ENCODE results near the gene TMEM143.

Gene TMEM143

DNA sequence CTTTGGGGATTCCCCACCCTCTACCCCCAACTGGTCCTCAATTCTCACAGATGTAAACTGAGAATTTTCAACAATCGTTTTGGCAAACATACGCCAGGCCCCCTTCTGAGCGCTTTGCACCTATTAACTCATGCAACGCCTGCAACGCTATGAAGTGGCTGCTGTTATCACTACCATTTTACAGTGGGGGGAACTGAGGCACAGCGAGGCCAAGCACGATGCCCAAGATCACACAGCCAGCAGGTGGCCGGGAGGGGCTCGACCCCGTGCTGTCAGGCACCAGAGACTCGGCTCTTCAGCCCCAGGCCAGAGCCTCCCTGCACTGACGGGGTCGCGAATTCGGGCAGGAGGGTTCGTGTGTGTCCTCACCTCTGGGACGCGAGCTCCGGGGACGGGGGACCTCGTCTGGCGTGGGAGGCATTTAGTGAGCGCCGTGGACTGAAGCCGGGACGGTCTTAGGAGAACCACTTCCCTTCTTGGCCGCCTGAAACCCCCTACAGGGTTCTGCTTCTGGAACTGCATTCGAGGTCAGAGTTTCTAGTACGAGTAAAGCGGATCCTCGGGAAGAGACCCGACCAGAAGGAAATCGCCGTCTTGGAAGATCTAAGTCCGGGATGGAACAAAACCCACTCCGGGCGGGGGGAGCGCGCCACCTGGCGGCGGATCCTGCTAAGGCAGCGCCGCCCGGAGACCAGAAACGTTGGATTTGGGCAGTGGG, 72.8 kb downstream of the TMEM143 start:
- DNase-seq, result peak; percentile 38

DNA sequence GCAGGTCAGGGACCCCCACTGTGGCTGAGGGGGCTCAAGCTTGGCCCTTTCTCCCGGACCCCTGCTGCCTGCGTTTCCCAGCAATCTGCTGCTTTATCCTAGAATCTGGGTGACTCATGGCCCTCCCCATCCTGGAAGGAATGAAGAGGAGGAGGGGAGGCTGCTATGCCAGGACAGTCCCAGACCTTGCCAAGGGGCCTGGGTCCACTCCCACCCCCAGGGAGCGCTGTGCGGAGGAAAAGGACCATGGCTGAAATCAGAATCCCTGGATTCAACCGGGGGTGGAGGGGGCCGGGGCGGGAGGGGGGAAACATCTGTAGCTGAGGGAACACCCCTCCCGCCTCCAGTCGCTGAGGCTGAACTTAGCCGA, 73.4 kb downstream of the TMEM143 start:
- no peak for DNase-seq

DNA sequence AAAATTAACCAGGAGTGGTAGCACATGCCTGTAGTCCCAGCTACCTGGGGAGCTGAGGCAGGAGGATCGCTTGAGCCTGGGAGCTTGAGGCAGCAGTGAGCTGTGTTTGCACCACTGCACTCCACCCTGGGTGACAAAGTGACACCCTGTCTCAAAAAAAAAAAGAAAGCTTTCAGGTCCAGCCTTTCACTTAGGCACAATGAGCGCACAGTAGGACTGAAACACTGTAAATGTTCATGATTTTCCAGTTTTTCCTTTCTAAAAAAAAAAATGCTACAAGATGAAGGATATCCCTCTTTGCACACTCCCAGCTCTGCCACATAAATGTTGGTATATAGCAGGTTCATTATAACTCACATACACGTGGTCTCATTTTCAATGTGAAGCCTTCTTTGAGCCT, 76.0 kb downstream of the TMEM143 start:
- no peak for DNase-seq

DNA sequence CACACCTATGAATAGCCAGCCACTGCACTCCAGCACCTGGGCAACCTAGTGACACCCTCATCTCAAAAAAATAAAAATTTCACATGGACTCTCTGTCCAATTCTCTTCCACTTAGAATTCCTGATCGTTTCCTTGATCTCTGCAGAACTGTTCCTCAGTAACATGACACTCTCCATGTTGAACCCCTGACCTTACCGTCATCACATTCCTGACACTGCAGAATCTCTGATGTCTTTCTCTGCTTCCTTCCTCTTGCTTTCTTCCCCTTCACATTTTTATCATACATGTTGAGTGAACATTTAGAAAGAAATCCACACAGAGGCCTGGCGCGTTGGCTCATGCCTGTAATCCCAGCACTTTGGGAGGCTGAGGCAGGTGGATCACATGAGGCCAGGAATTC, 78.8 kb downstream of the TMEM143 start:
- DNase-seq, result no peak

DNA sequence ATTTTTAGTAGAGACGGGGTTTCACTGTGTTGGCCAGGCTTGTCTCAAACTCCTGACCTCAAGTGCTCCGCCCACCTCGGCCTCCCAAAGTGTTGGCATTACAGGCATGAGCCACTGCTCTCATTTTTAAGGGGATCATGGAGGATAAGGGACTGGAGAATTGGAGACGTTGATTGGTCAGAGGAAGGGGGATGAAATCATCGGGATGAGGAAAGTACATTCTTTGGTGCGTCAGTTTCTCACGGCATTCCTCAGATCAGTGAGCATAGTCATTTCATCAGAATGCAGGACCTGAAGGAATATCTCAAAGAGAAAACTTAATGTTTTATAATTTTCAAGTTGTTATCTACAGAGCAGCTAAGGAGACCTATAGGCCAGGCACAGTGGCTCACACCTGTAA, 79.8 kb downstream of the TMEM143 start:
- no peak for DNase-seq

Measured in CD4-positive, alpha-beta T cell treated with Interferon gamma for 1 hour (primary cell).